GM12891 (cell line): Measurements from ENCODE around the gene ERO1B.

Experiments
- POLR2A ChIP-seq: IDR thresholded peaks from 2 replicates; pipeline ENCODE4 v1.6.1; 2011; ENCODE audit warnings: low read depth, low read length, control low read depth
- POLR2AphosphoS5 ChIP-seq: IDR thresholded peaks from 2 replicates; pipeline ENCODE4 v1.6.1; 2011; ENCODE audit warnings: low read depth, low read length, control low read depth
- POU2F2 ChIP-seq: IDR thresholded peaks from 2 replicates; pipeline ENCODE4 v1.6.1; 2011; ENCODE audit warnings: low read depth, mild to moderate bottlenecking, control low read depth, low read length, moderate library complexity

DNA sequence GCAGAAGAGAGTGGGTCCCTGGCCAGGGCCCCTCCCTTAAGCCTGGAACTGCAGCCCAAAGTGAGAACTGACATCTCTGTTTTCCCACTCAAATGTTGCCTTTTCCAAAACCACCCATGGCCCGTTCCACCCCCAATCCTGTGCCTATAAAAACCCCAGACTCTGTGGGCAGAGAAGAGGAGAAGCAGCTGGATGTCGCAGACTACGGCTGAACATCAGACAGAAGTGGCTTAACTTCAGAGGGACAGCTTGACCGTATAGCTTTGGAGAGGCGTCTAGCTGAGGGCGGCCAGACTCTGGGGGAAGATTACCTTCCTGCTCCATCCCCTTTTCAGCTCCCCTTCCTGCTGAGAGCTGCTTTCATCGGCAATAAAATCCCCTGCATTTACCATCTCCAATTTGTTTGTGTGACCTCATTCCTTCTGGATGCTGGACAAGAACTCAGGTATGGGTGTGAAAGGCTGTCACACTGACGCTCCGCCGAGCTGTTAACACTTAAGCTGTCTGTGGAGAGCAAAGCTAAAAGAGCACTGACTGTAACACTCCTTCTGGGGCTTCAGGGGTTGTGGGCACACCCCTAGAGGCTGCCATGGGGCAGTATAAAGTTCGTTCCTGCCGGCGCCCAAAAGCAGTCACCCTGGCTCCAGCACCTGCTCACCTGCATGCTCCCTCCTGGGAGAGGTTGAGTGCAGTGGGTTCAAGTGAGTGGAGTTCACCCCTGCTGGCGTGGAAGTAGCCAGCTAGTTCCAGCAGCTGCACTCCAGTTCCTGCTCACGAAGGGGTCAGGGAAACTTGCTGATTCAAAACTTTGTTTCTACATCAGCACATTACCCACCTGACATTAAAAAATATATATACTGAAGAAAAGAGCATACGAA is 19.6 kb upstream of the ERO1B start:
- TF ChIP-seq POLR2A (no peak), POLR2AphosphoS5 (no peak), POU2F2 (no peak)
